Naive thymus-derived CD4-positive, alpha-beta T cell (primary cell): ENCODE results near the gene MALAT1. TPM values are rescaled to one million over a fixed set of nuclear protein-coding genes. Genes with fewer than 3 reads are reported as not detected.
"Not testable (repeated sequence)": the region's sequence is repeated elsewhere in the genome, so short reads cannot be mapped to it uniquely, and the experiment has no call there.

ENCODE experiments used
- ATAC-seq: fragments of 150-1000 bp; cut with Tn5 transposase; 2 replicates; pipeline ENCODE4 v1.10.0; 2021; ENCODE audit warnings: mild to moderate bottlenecking, moderate library complexity
- CTCF ChIA-PET: fragments of 350-600 bp; sonication (Branson Sonifier 250); formaldehyde crosslinking; loops from one replicate; lab custom pipeline; 2021; ENCODE audit warnings: antibody characterized with exemption; lab: Charles Lee
- POLR2A ChIA-PET: fragments of 350-600 bp; sonication (Branson Sonifier 250); formaldehyde crosslinking; loops from one replicate; lab custom pipeline; 2021; ENCODE audit warnings: antibody characterized with exemption, inconsistent platforms; lab: Charles Lee
- DNase-seq, 9 donors: peaks; one replicate each; pipeline versions ENCODE4 v3.0.0 to v3.0.0-alpha.2; 2020 to 2022; ENCODE audit warnings: mixed read lengths in 1 of 9
- H3K27ac ChIP-seq: one replicate; pipeline ENCODE4 v1.7.0; 2013; ENCODE audit warnings: mild to moderate bottlenecking, low read depth, low read length, moderate library complexity
- H3K27me3 ChIP-seq, 2 donors: one replicate each; pipeline ENCODE4 v1.7.0; 2013; ENCODE audit warnings: low read length in 2 of 2, mild to moderate bottlenecking in 2 of 2, moderate library complexity in 2 of 2; ENCODE audit not compliant: control insufficient read depth in 2 of 2, insufficient read depth in 2 of 2
- H3K36me3 ChIP-seq, 3 experiments: 1 replicate in 2 of 3; 2 replicates in 1 of 3; pipeline ENCODE4 v1.7.0; 2013; ENCODE audit warnings: low read length in 3 of 3, mild to moderate bottlenecking in 3 of 3, moderate library complexity in 1 of 3; ENCODE audit not compliant: insufficient read depth in 3 of 3, control insufficient read depth in 2 of 3
- H3K4me1 ChIP-seq, 2 donors: one replicate each; pipeline ENCODE4 v1.7.0; 2013; ENCODE audit warnings: low read length in 2 of 2, mild to moderate bottlenecking in 2 of 2, moderate library complexity in 1 of 2; ENCODE audit not compliant: control insufficient read depth in 2 of 2, insufficient read depth in 2 of 2
- H3K4me3 ChIP-seq: 2 replicates; pipeline ENCODE4 v1.7.0; 2013; ENCODE audit warnings: mild to moderate bottlenecking, low read length
- H3K9me3 ChIP-seq, 3 experiments: 1 replicate in 2 of 3; 2 replicates in 1 of 3; pipeline ENCODE4 v1.7.0; 2013; ENCODE audit warnings: low read length in 3 of 3; ENCODE audit not compliant: control insufficient read depth in 2 of 3
- H3K27ac Mint-ChIP-seq, 9 donors: one replicate each; pipeline ENCODE4 v1.8.0; 2020 to 2022; ENCODE audit warnings: mixed read lengths in 9 of 9, mild to moderate bottlenecking in 8 of 9, moderate library complexity in 5 of 9, inconsistent platforms in 2 of 9
- H3K27me3 Mint-ChIP-seq, 5 donors: one replicate each; pipeline ENCODE4 v1.8.0; 2021 to 2022; ENCODE audit warnings: mixed read lengths in 5 of 5, mild to moderate bottlenecking in 1 of 5
- H3K36me3 Mint-ChIP-seq, 5 donors: one replicate each; pipeline ENCODE4 v1.8.0; 2020 to 2022; ENCODE audit warnings: mixed read lengths in 5 of 5, mild to moderate bottlenecking in 3 of 5, inconsistent platforms in 1 of 5
- H3K4me1 Mint-ChIP-seq, 7 donors: one replicate each; pipeline ENCODE4 v1.8.0; 2020 to 2022; ENCODE audit warnings: mixed read lengths in 7 of 7, mild to moderate bottlenecking in 3 of 7, inconsistent platforms in 1 of 7
- H3K4me3 Mint-ChIP-seq, 10 donors: one replicate each; pipeline ENCODE4 v1.8.0; 2020 to 2022; ENCODE audit warnings: mild to moderate bottlenecking in 10 of 10, mixed read lengths in 10 of 10, moderate library complexity in 6 of 10, inconsistent platforms in 2 of 10
- H3K9me3 Mint-ChIP-seq, 11 donors: one replicate each; pipeline ENCODE4 v1.8.0; 2020 to 2022; ENCODE audit warnings: mixed read lengths in 11 of 11, mild to moderate bottlenecking in 4 of 11, inconsistent platforms in 1 of 11, moderate library complexity in 1 of 11
- intact Hi-C, 2 donors: fragments of 100-400 bp; cut with micrococcal nuclease; formaldehyde crosslinking; loops; one replicate each; pipeline ENCODE4 v1.15.1; 2023
- polyA plus RNA-seq, 2 donors: library from polyadenylated mRNA; unstranded; fragments of 300-500 nt; fragmentation: Illumina TruSeq; gene quantifications; one replicate each; pipeline ENCODE4 v1.2.3, GENCODE V29; 2021
- total RNA-seq, 6 experiments: library from RNA in 5 of 6; stranded (reverse) in 5 of 6; gene quantifications; 1 replicate in 5 of 6; 2 replicates in 1 of 6; pipeline ENCODE4 v1.2.3 and lab custom pipeline; 2021 to 2026

MALAT1 gene
- total and polyA plus RNA-seq, 7 experiments from 2014 or later: 734 to 32,234 (median 30,857) TPM

- peak; percentile 48 to 89 (median 61) for DNase-seq
- no peaks in the 10 kb centered on the region for H3K9me3 ChIP-seq
- Mint-ChIP-seq H3K27ac (peak overlapping the region; percentile 14 to 92 (median 85)), H3K36me3 (peaks cover 0 to 5% (median 0%) of the 10 kb centered on the region in 5 donors), H3K27me3 (no peaks in the 10 kb centered on the region), H3K9me3 (peaks cover 0 to under 1% (median 0%) of the 10 kb centered on the region in 11 donors), H3K4me3 (peak overlapping the region; percentile 86 to 95 (median 88)), H3K4me1 (peaks cover 14 to 37% (median 21%) of the 10 kb centered on the region in 7 donors)
- H3K4me1 ChIP-seq: peaks cover 5% of the 10 kb centered on the region in 2 donors
- peak overlapping the region; percentile 70 for H3K27ac ChIP-seq
- intact Hi-C loops: loop anchor here (1.0 to 2.0 kb wide), 4 partner anchors 14 to 42 kb away; no protein-coding TSS in a partner anchor
- ATAC-seq: peak; percentile 92
- CTCF ChIA-PET: no interaction called here
- peak overlapping the region; percentile 89 for H3K4me3 ChIP-seq
- no peaks in the 10 kb centered on the region for H3K27me3 ChIP-seq
- POLR2A ChIA-PET: interaction anchor here (0.6 to 1.3 kb wide), 7 partner anchors 17 to 43 kb away, joined by 3 to 9 read pairs (median 3); partner anchors contain the start of genes MALAT1 and NEAT1
- H3K36me3 ChIP-seq: no peaks in the 10 kb centered on the region
Measured at GRCh38 chr11:65454696-65455456, 44.0 kb upstream of the MALAT1 start.

- Histone ChIP-seq H3K4me1 (peaks cover 5% of the 10 kb centered on the region in 2 donors), H3K9me3 (no peaks in the 10 kb centered on the region), H3K4me3 (no peak overlapping the region), H3K27me3 (no peaks in the 10 kb centered on the region), H3K36me3 (no peaks in the 10 kb centered on the region), H3K27ac (no peak overlapping the region)
- no peak for ATAC-seq
- no peaks in the 10 kb centered on the region for H3K9me3 Mint-ChIP-seq
- ChIA-PET POLR2A (interaction anchor here (0.6 kb wide), 1 partner anchor 37 kb away, joined by 3 read pairs; no protein-coding TSS in a partner anchor), CTCF (no interaction called here)
- no peaks in the 10 kb centered on the region for H3K27me3 Mint-ChIP-seq
- peaks cover 14 to 37% (median 21%) of the 10 kb centered on the region in 7 donors for H3K4me1 Mint-ChIP-seq
- intact Hi-C loops: no loop called here
- no peak for DNase-seq
- peaks cover 0 to 5% (median 0%) of the 10 kb centered on the region in 5 donors for H3K36me3 Mint-ChIP-seq
- peak overlapping the region; percentile 25 to 87 (median 66) for H3K4me3 Mint-ChIP-seq
- H3K27ac Mint-ChIP-seq: peak overlapping the region in 3 of 9 donors; percentile 57 to 64 (median 60)
Measured at GRCh38 chr11:65456418-65456817, 42.4 kb upstream of the MALAT1 start.

- Mint-ChIP-seq H3K27me3 (no peaks in the 10 kb centered on the region), H3K4me1 (peaks cover 14 to 26% (median 19%) of the 10 kb centered on the region in 7 donors), H3K9me3 (no peaks in the 10 kb centered on the region), H3K36me3 (peaks cover 0 to 5% (median 0%) of the 10 kb centered on the region in 5 donors), H3K4me3 (no peak overlapping the region), H3K27ac (no peak overlapping the region)
- intact Hi-C loops: no loop called here
- no peak for ATAC-seq
- ChIA-PET POLR2A (interaction anchor here (0.7 to 2.2 kb wide), 7 partner anchors 16 to 46 kb away, joined by 3 to 5 read pairs (median 4); no protein-coding TSS in a partner anchor), CTCF (interaction anchor here (0.7 to 1.8 kb wide), 2 partner anchors 12 to 42 kb away, joined by 3 to 4 read pairs; no protein-coding TSS in a partner anchor)
- no peak overlapping the region for H3K4me3 ChIP-seq
- H3K27ac ChIP-seq: no peak overlapping the region
- no peaks in the 10 kb centered on the region for H3K36me3 ChIP-seq
- H3K4me1 ChIP-seq: peaks cover 5% of the 10 kb centered on the region in 2 donors
- H3K9me3 ChIP-seq: no peaks in the 10 kb centered on the region
- no peak for DNase-seq
- no peaks in the 10 kb centered on the region for H3K27me3 ChIP-seq
Measured at GRCh38 chr11:65459552-65459951, 39.3 kb upstream of the MALAT1 start.

GRCh38 chr11:65465471-65465870 lies 33.4 kb upstream of the MALAT1 start:
- DNase-seq, H3K27ac ChIP-seq, H3K27me3 ChIP-seq, H3K4me3 Mint-ChIP-seq, H3K9me3 ChIP-seq, H3K4me3 ChIP-seq, ATAC-seq, H3K27me3 Mint-ChIP-seq, H3K9me3 Mint-ChIP-seq, intact Hi-C loops, H3K4me1 ChIP-seq, H3K36me3 ChIP-seq, H3K36me3 Mint-ChIP-seq: not testable (repeated sequence)
- ChIA-PET POLR2A (interaction anchor here (0.7 to 18.6 kb wide), 6 partner anchors 14 to 83 kb away, joined by 3 to 1164 read pairs (median 4); partner anchors contain the start of genes MALAT1 and SLC25A45), CTCF (interaction anchor here (1.4 to 1.8 kb wide), 2 partner anchors 11 to 48 kb away, joined by 5 to 7 read pairs; no protein-coding TSS in a partner anchor)
- peak overlapping the region in 1 of 9 donors; percentile 5 for H3K27ac Mint-ChIP-seq
- peaks cover 0 to 14% (median 3%) of the 10 kb centered on the region in 7 donors for H3K4me1 Mint-ChIP-seq

DNA sequence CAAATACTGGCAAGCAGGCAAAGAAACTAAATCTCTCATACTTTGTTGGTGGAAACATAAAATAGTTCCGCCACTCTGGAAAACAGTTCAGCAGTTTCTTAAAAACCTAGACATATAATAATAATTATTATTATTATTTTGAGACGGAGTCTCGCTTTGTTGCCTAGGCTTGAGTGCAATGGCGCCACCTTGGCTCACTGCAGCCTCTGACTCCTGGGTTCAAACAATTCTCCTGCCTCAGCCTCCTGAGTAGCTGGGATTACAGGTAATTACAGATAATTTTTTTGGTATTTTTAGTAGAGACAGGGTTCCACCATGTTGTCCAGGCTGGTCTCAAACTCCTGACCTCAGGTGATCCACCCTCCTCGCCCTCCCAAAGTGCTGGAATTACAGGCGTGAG lies 31.5 kb upstream of the MALAT1 start:
- peaks cover 3 to 28% (median 13%) of the 10 kb centered on the region in 7 donors for H3K4me1 Mint-ChIP-seq
- H3K27me3 ChIP-seq, H3K27me3 Mint-ChIP-seq, H3K9me3 Mint-ChIP-seq, ATAC-seq, H3K27ac ChIP-seq, H3K4me3 ChIP-seq, intact Hi-C loops, H3K9me3 ChIP-seq, H3K27ac Mint-ChIP-seq, H3K36me3 Mint-ChIP-seq, DNase-seq, H3K36me3 ChIP-seq, H3K4me3 Mint-ChIP-seq: not testable (repeated sequence)
- ChIA-PET POLR2A (interaction anchor here (18.6 kb wide), 1 partner anchor 36 kb away, joined by 1164 read pairs; the partner anchor contains the start of gene MALAT1), CTCF (interaction anchor here (0.6 to 0.7 kb wide), 2 partner anchors 38 to 87 kb away, joined by 3 read pairs; no protein-coding TSS in a partner anchor)
- peaks cover 9 to 12% of the 10 kb centered on the region in 2 donors for H3K4me1 ChIP-seq

- Histone ChIP-seq H3K4me1 (peaks cover 9 to 18% of the 10 kb centered on the region in 2 donors), H3K27ac (no peak overlapping the region), H3K4me3 (no peak overlapping the region), H3K9me3 (no peaks in the 10 kb centered on the region), H3K27me3 (no peaks in the 10 kb centered on the region), H3K36me3 (no peaks in the 10 kb centered on the region)
- intact Hi-C loops: loop anchor here (1.0 kb wide), 1 partner anchor 53 kb away; no protein-coding TSS in a partner anchor
- Mint-ChIP-seq H3K36me3 (no peaks in the 10 kb centered on the region), H3K9me3 (no peaks in the 10 kb centered on the region), H3K4me1 (peaks cover 3 to 28% (median 14%) of the 10 kb centered on the region in 7 donors), H3K27ac (peak overlapping the region in 5 of 9 donors; percentile 31 to 77 (median 49)), H3K27me3 (no peaks in the 10 kb centered on the region), H3K4me3 (no peak overlapping the region)
- DNase-seq (peak in 6 of 9 donors; percentile 32 to 57 (median 42)), ATAC-seq (peak; percentile 37)
- ChIA-PET POLR2A (interaction anchor here (0.8 to 18.6 kb wide), 4 partner anchors 8 to 52 kb away, joined by 3 to 1164 read pairs (median 12); partner anchors contain the start of gene MALAT1), CTCF (interaction anchor here (0.6 to 1.2 kb wide), 7 partner anchors 12 to 943 kb away, joined by 3 to 5 read pairs (median 3); no protein-coding TSS in a partner anchor)
Measured at GRCh38 chr11:65468874-65469333, 29.9 kb upstream of the MALAT1 start.
